ENCODE measurements around the gene FMO5. TPM values are rescaled to one million over a fixed set of nuclear protein-coding genes. Genes with fewer than 3 reads are reported as not detected.
A peak's percentile ranks its signal among the peaks of the same experiment; 100 is the strongest.

The FMO5 gene
- total and polyA plus RNA-seq, 4 donors: 36.0 to 152 (median 99.1) TPM

GRCh38 chr1:147177611-147178380 lies 47.3 kb downstream of the FMO5 start:
- 42% methylated on average over 36 of the region's 36 CpGs for WGBS
- Histone ChIP-seq H3K4me3 (ENCODE audit: low read depth in 1 of 3, low read length in 3 of 3) (no peak overlapping the region), H3K27me3 (ENCODE audit: control insufficient read depth in 4 of 4, insufficient read depth in 4 of 4, low read length in 3 of 4) (no peaks in the 10 kb centered on the region), H3K9ac (ENCODE audit: low read depth in 1 of 2, low read length in 2 of 2) (no peak overlapping the region), H3K9me3 (ENCODE audit: control insufficient read depth in 4 of 4, low read length in 3 of 4) (no peaks in the 10 kb centered on the region), H3K27ac (ENCODE audit: low read depth in 1 of 2, low read length in 2 of 2) (no peak overlapping the region), H3K4me1 (ENCODE audit: control insufficient read depth in 4 of 4, insufficient read depth in 4 of 4, low read length in 3 of 4) (peaks cover 0 to 11% (median 8%) of the 10 kb centered on the region in 4 donors), H3K36me3 (ENCODE audit: control insufficient read depth in 4 of 4, insufficient read depth in 3 of 4, low read depth in 1 of 4, low read length in 3 of 4) (peaks cover 0 to 3% (median 0%) of the 10 kb centered on the region in 4 donors)
- TF ChIP-seq RAD21 (IDR thresholded peaks at IDR 0.05) (no peak), RXRA (IDR thresholded peaks at IDR 0.05) (no peak), FOXA2 (IDR thresholded peaks at IDR 0.05) (no peak), NR2F2 (IDR thresholded peaks at IDR 0.05) (no peak), MAX (IDR thresholded peaks at IDR 0.05) (no peak), ZBTB33 (IDR thresholded peaks at IDR 0.05) (no peak), YY1 (IDR thresholded peaks at IDR 0.05) (no peak), REST (IDR thresholded peaks at IDR 0.05) (no peak), HNF4G (IDR thresholded peaks at IDR 0.05) (no peak), CTCF (IDR thresholded peaks at IDR 0.05; ENCODE audit: low read depth, low read length, missing input control) (no peak), FOXA1 (IDR thresholded peaks at IDR 0.05) (no peak), GABPA (IDR thresholded peaks at IDR 0.05 in 1 of 2, conservative IDR thresholded peaks at IDR 0.05 in 1 of 2) (no peak), JUND (IDR thresholded peaks at IDR 0.05) (no peak)
- DNase-seq (ENCODE audit: low spot score): peak; percentile 38

All from liver (tissue), 9 donors.